GM18867 (cell line): ENCODE data around the gene PLOD2.

Experiments
- ATAC-seq: cut with Tn5 transposase; IDR thresholded peaks from one replicate; pipeline ENCODE4 v1.9.1; 2021; ENCODE audit warnings: mild to moderate bottlenecking, moderate library complexity; ENCODE audit not compliant: unreplicated experiment

PLOD2 gene

GRCh38 chr3:146052056-146052790 is 108.8 kb downstream of the PLOD2 start:
- ATAC-seq: no peak

- ATAC-seq: no peak
These were observed 110.3 kb downstream of the PLOD2 start for GRCh38 chr3:146050691-146051090.

DNA sequence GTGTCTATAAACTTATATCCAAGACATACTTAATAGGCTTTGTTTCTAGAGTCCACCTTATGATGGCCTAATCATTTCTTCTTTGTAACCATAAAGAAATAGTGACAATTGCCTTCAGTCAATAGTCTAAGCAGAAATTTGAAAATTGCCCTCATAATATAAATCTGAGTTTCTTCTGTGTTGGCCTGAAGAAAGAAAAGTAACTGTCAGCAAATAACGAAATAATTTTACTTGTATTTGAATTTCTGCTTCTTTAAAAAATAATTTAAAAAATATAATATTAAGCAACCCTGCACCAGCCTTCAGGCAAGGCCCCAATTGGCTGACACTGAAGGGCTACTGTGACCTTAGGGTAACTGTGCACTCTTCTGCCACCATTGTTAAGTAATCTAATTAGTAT is 113.5 kb downstream of the PLOD2 start:
- ATAC-seq: no peak

GRCh38 chr3:146044046-146044445 is 116.9 kb downstream of the PLOD2 start:
- no peak for ATAC-seq

DNA sequence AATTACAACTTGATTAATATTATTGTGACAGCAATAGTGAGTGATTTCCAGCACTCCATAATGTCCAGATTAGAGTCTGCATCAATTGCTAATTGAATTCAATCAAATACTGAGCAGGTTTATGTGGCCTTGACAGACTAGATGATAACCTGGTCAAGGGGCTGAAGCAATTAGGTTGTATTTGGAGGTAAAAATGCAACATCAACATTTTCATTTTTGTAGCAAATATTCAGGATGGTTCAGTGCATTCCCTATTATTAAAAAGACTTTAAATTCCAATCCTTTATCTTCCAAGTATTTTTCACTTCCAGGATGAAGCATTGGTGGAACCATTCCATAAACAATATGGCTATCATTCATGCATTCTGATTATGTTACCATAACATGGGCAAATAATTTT is 120.4 kb downstream of the PLOD2 start:
- ATAC-seq: no peak

DNA sequence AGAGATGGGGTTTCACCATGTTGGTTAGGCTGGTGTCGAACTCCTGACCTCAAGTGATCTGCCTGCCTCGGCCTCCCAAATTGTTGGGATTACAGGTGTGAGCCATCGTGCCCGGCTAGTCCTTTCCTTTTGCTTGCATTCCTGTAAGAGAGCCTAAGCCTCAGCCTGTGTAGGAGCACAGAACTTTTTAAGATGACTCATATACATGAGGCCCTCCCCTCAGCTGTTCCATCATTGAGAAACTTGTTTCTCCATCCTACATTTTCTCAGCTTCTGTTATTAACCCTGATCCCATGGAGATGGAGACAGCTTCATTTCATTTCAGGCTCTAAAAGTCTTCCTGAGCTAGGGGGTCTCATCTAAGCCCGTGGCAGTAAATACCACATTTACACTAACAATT is 123.3 kb downstream of the PLOD2 start:
- no peak for ATAC-seq

GRCh38 chr3:146036281-146036680 is 124.7 kb downstream of the PLOD2 start:
- no peak for ATAC-seq

- ATAC-seq: no peak
These were observed 125.6 kb downstream of the PLOD2 start for GRCh38 chr3:146035366-146035765.

GRCh38 chr3:146033950-146034349 is 127.0 kb downstream of the PLOD2 start:
- ATAC-seq: no peak

GRCh38 chr3:146026547-146026946 is 134.4 kb downstream of the PLOD2 start:
- ATAC-seq: no peak

GRCh38 chr3:146024260-146024659 is 136.7 kb downstream of the PLOD2 start:
- ATAC-seq: no peak

DNA sequence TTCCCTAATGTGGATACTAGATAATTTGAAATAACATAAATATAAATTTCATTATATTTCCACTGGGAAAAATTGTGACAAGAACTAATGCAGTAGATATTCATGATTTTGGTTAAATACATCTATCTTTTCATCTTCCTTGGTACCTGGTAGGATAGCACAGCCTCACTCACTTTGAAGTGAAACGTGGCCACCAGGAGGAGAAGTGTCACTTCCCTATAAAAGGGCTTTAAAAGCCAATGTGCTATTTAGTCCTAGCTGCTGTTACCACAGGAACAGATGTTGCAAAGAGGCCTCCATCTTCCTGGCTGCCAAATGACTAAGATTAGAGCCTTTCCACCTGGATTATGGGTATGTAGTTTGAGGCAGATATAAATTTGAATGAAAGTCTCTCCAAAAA is 140.0 kb downstream of the PLOD2 start:
- no peak for ATAC-seq

GRCh38 chr3:146019508-146019907 is 141.5 kb downstream of the PLOD2 start:
- ATAC-seq: no peak
